CD4-positive, alpha-beta T cell (primary cell): ENCODE results near the gene TAT. TPM values are rescaled to one million over a fixed set of nuclear protein-coding genes. Genes with fewer than 3 reads are reported as not detected.

ENCODE experiments used
- ATAC-seq: fragments of 200-7000 bp; cut with Tn5 transposase; one replicate; pipeline ENCODE4 v1.10.0; 2022; ENCODE audit warnings: mild to moderate bottlenecking; ENCODE audit not compliant: poor library complexity
- CTCF ChIA-PET: fragments of 350-600 bp; sonication (Branson Sonifier 250); formaldehyde crosslinking; loops from one replicate; lab custom pipeline; 2021; ENCODE audit warnings: antibody characterized with exemption, inconsistent platforms; lab: Charles Lee
- POLR2A ChIA-PET: fragments of 350-600 bp; sonication (Branson Sonifier 250); formaldehyde crosslinking; loops from one replicate; lab custom pipeline; 2021; ENCODE audit warnings: antibody characterized with exemption, inconsistent platforms; lab: Charles Lee
- DNase-seq, 14 experiments: peaks; one replicate each; pipeline ENCODE4 v3.0.0-alpha.2; 2013 to 2020; ENCODE audit warnings: mixed read lengths in 2 of 14
- H3K27ac ChIP-seq, 2 donors: one replicate each; pipeline versions ENCODE4 v1.5.1 to v1.7.0; 2013; ENCODE audit warnings: low read length in 2 of 2, low read depth in 1 of 2, mild to moderate bottlenecking in 1 of 2
- H3K27me3 ChIP-seq, 2 experiments: 1 replicate in 1 of 2; 2 replicates in 1 of 2; pipeline versions ENCODE4 v1.6.1 to v1.7.0; 2013; ENCODE audit warnings: low read length in 2 of 2, control low read depth in 1 of 2, mild to moderate bottlenecking in 1 of 2, moderate library complexity in 1 of 2; ENCODE audit not compliant: insufficient read depth in 2 of 2, control insufficient read depth in 1 of 2
- H3K36me3 ChIP-seq: one replicate; pipeline ENCODE4 v1.6.1; 2013; ENCODE audit warnings: low read length, control low read depth; ENCODE audit not compliant: insufficient read depth
- H3K4me1 ChIP-seq: one replicate; pipeline ENCODE4 v1.6.1; 2013; ENCODE audit warnings: low read length, control low read depth; ENCODE audit not compliant: insufficient read depth
- H3K4me3 ChIP-seq: one replicate; pipeline ENCODE4 v1.5.1; 2013; ENCODE audit warnings: mild to moderate bottlenecking, low read length, moderate library complexity
- H3K9me3 ChIP-seq, 2 experiments: 1 replicate in 1 of 2; 2 replicates in 1 of 2; pipeline versions ENCODE4 v1.6.1 to v1.7.0; 2013; ENCODE audit warnings: low read length in 2 of 2, mild to moderate bottlenecking in 2 of 2, control low read depth in 1 of 2, moderate library complexity in 1 of 2; ENCODE audit not compliant: control insufficient read depth in 1 of 2, insufficient read depth in 1 of 2
- H3K27ac Mint-ChIP-seq: one replicate; pipeline ENCODE4 v1.8.0; 2020; ENCODE audit warnings: mixed read lengths
- H3K27me3 Mint-ChIP-seq: one replicate; pipeline ENCODE4 v1.8.0; 2021; ENCODE audit warnings: mixed read lengths
- H3K36me3 Mint-ChIP-seq: one replicate; pipeline ENCODE4 v1.8.0; 2021; ENCODE audit warnings: low read depth, mixed read lengths
- H3K4me1 Mint-ChIP-seq: one replicate; pipeline ENCODE4 v1.8.0; 2021; ENCODE audit warnings: low read depth, mixed read lengths
- H3K4me3 Mint-ChIP-seq: one replicate; pipeline ENCODE4 v1.8.0; 2020; ENCODE audit warnings: mild to moderate bottlenecking, mixed read lengths
- H3K9me3 Mint-ChIP-seq: one replicate; pipeline ENCODE4 v1.8.0; 2020; ENCODE audit warnings: mixed read lengths
- intact Hi-C, 2 experiments: fragments of 100-400 bp; cut with DNase I in 1 of 2; cut with micrococcal nuclease in 1 of 2; formaldehyde crosslinking; loops; one replicate each; pipeline versions ENCODE4 v1.15.1 to v1.9.0; 2023 to 2025; cut with DNase I, micrococcal nuclease
- total RNA-seq, 174 experiments: library from RNA in 2 of 174; stranded (reverse) in 2 of 174; gene quantifications; one replicate each; pipeline ENCODE4 v1.2.3 and lab custom pipeline; 2021 to 2026
- TF ChIP-seq, protein P1 (sequence below): fragments of 200-600 bp; IDR thresholded peaks from one replicate; pipeline ENCODE4 v1.8.0; 2022; ENCODE audit warnings: antibody characterized with exemption, mild to moderate bottlenecking

TAT gene
- total RNA-seq, 2 experiments from 2014 or later: not detected

DNA sequence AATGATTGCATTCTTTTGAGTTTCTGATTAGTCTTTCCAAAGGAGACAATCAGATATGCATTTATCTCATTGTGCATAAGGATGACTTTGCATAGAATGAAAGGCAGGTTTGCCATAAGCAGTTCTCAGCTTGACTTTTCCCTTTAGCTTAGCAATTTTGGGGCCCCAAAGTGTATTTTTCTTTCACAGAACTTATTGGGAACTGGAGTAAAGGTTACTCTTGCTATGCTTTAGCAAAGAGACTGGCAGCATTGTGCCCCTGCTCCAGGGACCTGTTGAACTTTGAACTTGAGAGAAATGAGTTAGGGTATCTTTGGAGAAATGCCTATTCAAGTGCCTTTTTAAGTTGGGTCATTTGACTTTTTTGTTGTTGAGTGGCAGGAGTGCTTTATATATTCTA, 17.0 kb downstream of the TAT start:
- H3K27me3 Mint-ChIP-seq: no peaks in the 10 kb centered on the region
- H3K27ac Mint-ChIP-seq: no peak overlapping the region
- ATAC-seq (no peak), DNase-seq (no peak)
- no peaks in the 10 kb centered on the region for H3K36me3 ChIP-seq
- no peak overlapping the region for H3K27ac ChIP-seq
- peaks cover 10% of the 10 kb centered on the region for H3K4me1 ChIP-seq
- TF ChIP-seq, protein P1, sequence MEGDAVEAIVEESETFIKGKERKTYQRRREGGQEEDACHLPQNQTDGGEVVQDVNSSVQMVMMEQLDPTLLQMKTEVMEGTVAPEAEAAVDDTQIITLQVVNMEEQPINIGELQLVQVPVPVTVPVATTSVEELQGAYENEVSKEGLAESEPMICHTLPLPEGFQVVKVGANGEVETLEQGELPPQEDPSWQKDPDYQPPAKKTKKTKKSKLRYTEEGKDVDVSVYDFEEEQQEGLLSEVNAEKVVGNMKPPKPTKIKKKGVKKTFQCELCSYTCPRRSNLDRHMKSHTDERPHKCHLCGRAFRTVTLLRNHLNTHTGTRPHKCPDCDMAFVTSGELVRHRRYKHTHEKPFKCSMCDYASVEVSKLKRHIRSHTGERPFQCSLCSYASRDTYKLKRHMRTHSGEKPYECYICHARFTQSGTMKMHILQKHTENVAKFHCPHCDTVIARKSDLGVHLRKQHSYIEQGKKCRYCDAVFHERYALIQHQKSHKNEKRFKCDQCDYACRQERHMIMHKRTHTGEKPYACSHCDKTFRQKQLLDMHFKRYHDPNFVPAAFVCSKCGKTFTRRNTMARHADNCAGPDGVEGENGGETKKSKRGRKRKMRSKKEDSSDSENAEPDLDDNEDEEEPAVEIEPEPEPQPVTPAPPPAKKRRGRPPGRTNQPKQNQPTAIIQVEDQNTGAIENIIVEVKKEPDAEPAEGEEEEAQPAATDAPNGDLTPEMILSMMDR: no peak
- no peak overlapping the region for H3K4me3 Mint-ChIP-seq
- H3K9me3 ChIP-seq: peaks cover 4% of the 10 kb centered on the region in 2 experiments
- H3K36me3 Mint-ChIP-seq: peaks cover 9% of the 10 kb centered on the region
- intact Hi-C loops: loop anchor here (5.0 to 10.0 kb wide), 6 partner anchors 73 to 1105 kb away; partner anchors contain the start of genes PHLPP2 (in 2 of the 2), AP1G1 (in 1 of the 2), DHODH (in 1 of the 2) and DHX38 (in 1 of the 2)
- H3K9me3 Mint-ChIP-seq: no peaks in the 10 kb centered on the region
- no peaks in the 10 kb centered on the region for H3K27me3 ChIP-seq
- peaks cover 9% of the 10 kb centered on the region for H3K4me1 Mint-ChIP-seq
- POLR2A ChIA-PET: no interaction called here
- CTCF ChIA-PET: no interaction called here
- H3K4me3 ChIP-seq: no peak overlapping the region

GRCh38 chr16:71557954-71558582, 18.8 kb downstream of the TAT start:
- TF ChIP-seq, protein P1: no peak
- no peaks in the 10 kb centered on the region for H3K27me3 Mint-ChIP-seq
- Histone ChIP-seq H3K27ac (no peak overlapping the region), H3K4me3 (no peak overlapping the region), H3K36me3 (no peaks in the 10 kb centered on the region), H3K27me3 (no peaks in the 10 kb centered on the region), H3K9me3 (peaks cover 4% of the 10 kb centered on the region in 2 experiments), H3K4me1 (no peaks in the 10 kb centered on the region)
- ATAC-seq (no peak), DNase-seq (no peak)
- intact Hi-C loops: no loop called here
- H3K4me1 Mint-ChIP-seq: no peaks in the 10 kb centered on the region
- no peak overlapping the region for H3K27ac Mint-ChIP-seq
- no peaks in the 10 kb centered on the region for H3K36me3 Mint-ChIP-seq
- no peaks in the 10 kb centered on the region for H3K9me3 Mint-ChIP-seq
- POLR2A ChIA-PET: no interaction called here
- H3K4me3 Mint-ChIP-seq: no peak overlapping the region
- CTCF ChIA-PET: no interaction called here

DNA sequence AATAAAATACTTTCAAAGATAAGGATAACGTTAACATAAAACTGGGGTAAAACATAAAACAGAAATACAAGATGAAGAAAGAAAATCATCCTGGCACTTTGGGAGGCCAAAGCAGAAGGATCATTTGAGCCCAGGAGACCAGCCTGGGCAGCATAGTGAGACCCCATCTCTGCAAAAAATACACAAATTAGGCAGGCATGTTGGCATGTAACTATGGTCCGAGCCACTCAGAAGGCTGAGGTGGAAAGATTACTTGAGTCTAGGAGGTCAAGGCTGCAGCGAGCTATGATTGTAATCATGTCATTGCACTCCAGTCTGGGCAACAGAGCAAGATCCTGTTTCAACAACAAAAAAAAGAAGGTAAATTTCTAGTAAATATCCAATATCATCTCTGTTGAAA, 19.6 kb downstream of the TAT start:
- TF ChIP-seq, protein P1: no peak
- no peaks in the 10 kb centered on the region for H3K27me3 Mint-ChIP-seq
- no peak overlapping the region for H3K27ac Mint-ChIP-seq

More for the DNA sequence above, 19.6 kb downstream of the TAT start:
- H3K9me3 ChIP-seq: no peaks in the 10 kb centered on the region
- H3K4me1 ChIP-seq: no peaks in the 10 kb centered on the region
- DNase-seq (no peak), ATAC-seq (no peak)
- no peak overlapping the region for H3K4me3 Mint-ChIP-seq
- no peaks in the 10 kb centered on the region for H3K9me3 Mint-ChIP-seq
- ChIA-PET POLR2A (no interaction called here), CTCF (no interaction called here)
- no peak overlapping the region for H3K27ac ChIP-seq
- no peaks in the 10 kb centered on the region for H3K27me3 ChIP-seq
- intact Hi-C loops: no loop called here
- no peaks in the 10 kb centered on the region for H3K36me3 Mint-ChIP-seq
- no peaks in the 10 kb centered on the region for H3K36me3 ChIP-seq
- no peaks in the 10 kb centered on the region for H3K4me1 Mint-ChIP-seq
- no peak overlapping the region for H3K4me3 ChIP-seq
